Stimulated activated CD8-positive, alpha-beta memory T cell treated with anti-CD3 and anti-CD28 coated beads, Interleukin-7, amount 100 ng/mL, for 4 hours (primary cell): ENCODE data around the gene UBR4.

Source experiments
- DNase-seq, 2 donors: peaks; one replicate each; pipeline ENCODE4 v3.0.0-alpha.2; 2020; ENCODE audit warnings: low read depth in 2 of 2

UBR4 gene

GRCh38 chr1:19057784-19058475 is 152.1 kb downstream of the UBR4 start:
- DNase-seq: no peak

- DNase-seq: no peak
Observed at GRCh38 chr1:19057182-19057779, 152.8 kb downstream of the UBR4 start.

GRCh38 chr1:19055701-19056100 is 154.4 kb downstream of the UBR4 start:
- DNase-seq: no peak

- DNase-seq: no peak
Observed at GRCh38 chr1:19055001-19055400, 155.1 kb downstream of the UBR4 start.

GRCh38 chr1:19054216-19054615 is 155.8 kb downstream of the UBR4 start:
- DNase-seq: no peak

GRCh38 chr1:19053486-19053885 is 156.6 kb downstream of the UBR4 start:
- no peak for DNase-seq

- DNase-seq: no peak
Observed at GRCh38 chr1:19049798-19050197, 160.3 kb downstream of the UBR4 start.

GRCh38 chr1:19049128-19049768 is 160.8 kb downstream of the UBR4 start:
- DNase-seq: no peak

GRCh38 chr1:19046972-19047731 is 162.9 kb downstream of the UBR4 start:
- no peak for DNase-seq

- no peak for DNase-seq
Observed at GRCh38 chr1:19045898-19046880, 163.9 kb downstream of the UBR4 start.

- DNase-seq: no peak
Observed at GRCh38 chr1:19044975-19045831, 164.9 kb downstream of the UBR4 start.

GRCh38 chr1:19044471-19044870 is 165.6 kb downstream of the UBR4 start:
- no peak for DNase-seq

GRCh38 chr1:19043579-19044443 is 166.3 kb downstream of the UBR4 start:
- DNase-seq: no peak

GRCh38 chr1:19042675-19043578 is 167.1 kb downstream of the UBR4 start:
- DNase-seq: no peak

- DNase-seq: no peak
Observed at GRCh38 chr1:19040010-19040680, 169.9 kb downstream of the UBR4 start.

GRCh38 chr1:19038732-19039131 is 171.3 kb downstream of the UBR4 start:
- no peak for DNase-seq

- no peak for DNase-seq
Observed at GRCh38 chr1:19038096-19038495, 172.0 kb downstream of the UBR4 start.

- no peak for DNase-seq
Observed at GRCh38 chr1:19037659-19038058, 172.4 kb downstream of the UBR4 start.
